ENCODE measurements around the gene SPHK1.

SPHK1 gene

GRCh38 chr17:76363107-76363842 is 21.1 kb upstream of the SPHK1 start:
- no peak for DNase-seq

- no peak for DNase-seq
These were observed 19.0 kb upstream of the SPHK1 start for GRCh38 chr17:76365256-76365903.

- no peak for DNase-seq
These were observed 18.2 kb upstream of the SPHK1 start for GRCh38 chr17:76366247-76366646.

- DNase-seq = no peak
These were observed 16.8 kb upstream of the SPHK1 start for GRCh38 chr17:76367642-76368041.

- DNase-seq = no peak
These were observed 15.9 kb upstream of the SPHK1 start for GRCh38 chr17:76368545-76368944.

GRCh38 chr17:76369379-76369778 is 15.0 kb upstream of the SPHK1 start:
- DNase-seq = no peak

- DNase-seq = no peak
These were observed 14.6 kb upstream of the SPHK1 start for GRCh38 chr17:76369804-76370203.

- peak; percentile 35 for DNase-seq
These were observed 14.0 kb upstream of the SPHK1 start for GRCh38 chr17:76370261-76370993.

GRCh38 chr17:76371656-76372628 is 12.5 kb upstream of the SPHK1 start:
- no peak for DNase-seq

GRCh38 chr17:76376318-76377133 is 7.9 kb upstream of the SPHK1 start:
- no peak for DNase-seq

- DNase-seq = no peak
These were observed 5.7 kb upstream of the SPHK1 start for GRCh38 chr17:76378548-76379274.

- DNase-seq = no peak
These were observed 5.2 kb upstream of the SPHK1 start for GRCh38 chr17:76379275-76379641.

- no peak for DNase-seq
These were observed 4.6 kb upstream of the SPHK1 start for GRCh38 chr17:76379646-76380376.

- peak; percentile 49 for DNase-seq
These were observed 2.6 kb upstream of the SPHK1 start for GRCh38 chr17:76381633-76382350.

- DNase-seq = peak; percentile 76
These were observed 2.0 kb upstream of the SPHK1 start for GRCh38 chr17:76382351-76382802.

- DNase-seq = peak; percentile 85
These were observed 1.4 kb upstream of the SPHK1 start for GRCh38 chr17:76382803-76383545.

GRCh38 chr17:76383546-76384221 is 725 bp upstream of the SPHK1 start:
- peak; percentile 84 for DNase-seq
